Erythroblast (primary cell): ENCODE measurements around the gene TMIGD1.

ENCODE experiments used
- GATA1 ChIP-seq: IDR thresholded peaks from 2 replicates; pipeline ENCODE4 v1.6.1; 2011; ENCODE audit warnings: low read depth, mild to moderate bottlenecking, control low read depth, low read length, moderate library complexity
- POLR2A ChIP-seq: IDR thresholded peaks from 2 replicates; pipeline ENCODE4 v1.6.1; 2011; ENCODE audit warnings: mild to moderate bottlenecking, low read length

DNA sequence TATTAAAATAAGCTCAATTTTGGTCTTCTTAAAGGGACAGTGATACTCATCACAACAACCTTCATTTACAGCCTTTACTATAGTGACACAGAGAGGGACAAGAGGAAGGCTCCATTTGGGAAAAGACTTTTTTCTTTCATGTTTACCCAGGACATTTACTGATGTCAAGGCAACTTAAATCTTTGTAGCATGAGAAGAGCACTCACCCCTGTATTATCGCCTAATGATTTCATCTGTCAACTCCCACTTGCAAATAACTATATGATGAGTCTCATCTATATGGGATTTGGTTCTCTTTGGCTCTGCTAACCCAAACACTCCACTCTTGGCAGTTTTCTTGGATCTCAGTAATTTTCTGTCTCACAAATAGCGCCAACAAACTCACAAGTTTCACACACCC, 66.2 kb downstream of the TMIGD1 start:
- no peak for TF ChIP-seq POLR2A
- no peak for TF ChIP-seq GATA1
